Breast epithelium (tissue), 4 donors: Measurements from ENCODE around the gene DECR2. TPM values are rescaled to one million over a fixed set of nuclear protein-coding genes. Genes with fewer than 3 reads are reported as not detected.

Experiments used
- DNase-seq, 2 donors: peaks; one replicate each; pipeline ENCODE4 v3.0.0-alpha.2; 2019; ENCODE audit warnings: low spot score in 2 of 2
- H3K27ac ChIP-seq, 2 donors: fragments of 200-600 bp; sonication (generic) in 1 of 2; one replicate each; pipeline ENCODE4 v1.5.1; 2016 to 2019; ENCODE audit warnings: mild to moderate bottlenecking in 1 of 2
- H3K27me3 ChIP-seq, 2 donors: fragments of 200-600 bp; sonication (generic) in 1 of 2; one replicate each; pipeline versions ENCODE4 v1.5.1 to v1.6.0; 2017 to 2019; ENCODE audit warnings: control low read depth in 1 of 2, mild to moderate bottlenecking in 1 of 2
- H3K36me3 ChIP-seq: fragments of 200-600 bp; one replicate; pipeline ENCODE4 v1.5.1; 2019
- H3K4me1 ChIP-seq, 2 donors: fragments of 200-600 bp; sonication (generic); one replicate each; pipeline ENCODE4 v1.5.1; 2016 to 2019; ENCODE audit warnings: control low read depth in 1 of 2
- H3K4me3 ChIP-seq, 3 donors: fragments of 200-600 bp; sonication (generic); 1 replicate in 2 of 3; 2 replicates in 1 of 3; pipeline ENCODE4 v1.5.1; 2016 to 2019; ENCODE audit warnings: mild to moderate bottlenecking in 3 of 3, moderate library complexity in 2 of 3
- H3K9me3 ChIP-seq, 2 donors: fragments of 200-600 bp; sonication (generic) in 1 of 2; one replicate each; pipeline ENCODE4 v1.5.1; 2016 to 2019; ENCODE audit warnings: control low read depth in 1 of 2
- CTCF ChIP-seq, 3 donors: fragments of 450-650 bp; IDR thresholded peaks; one replicate each; pipeline ENCODE4 v1.5.1; 2016 to 2017; ENCODE audit warnings: antibody characterized with exemption in 3 of 3, mild to moderate bottlenecking in 3 of 3, moderate library complexity in 3 of 3
- POLR2A ChIP-seq: fragments of 450-650 bp; IDR thresholded peaks from one replicate; pipeline ENCODE4 v1.6.1; 2016; ENCODE audit warnings: antibody characterized with exemption, mild to moderate bottlenecking, moderate library complexity
- POLR2AphosphoS5 ChIP-seq, 3 donors: sonication (generic); formaldehyde crosslinking; IDR thresholded peaks; one replicate each; pipeline ENCODE4 v1.6.1; 2017; ENCODE audit warnings: antibody characterized with exemption in 3 of 3
- intact Hi-C: fragments of 100-400 bp; cut with DNase I; formaldehyde crosslinking; loops from one replicate; pipeline ENCODE4 v1.15.1; 2023; ENCODE audit warnings: low total_unique reads
- total RNA-seq, 3 donors: library from RNA; depleted of rRNA; stranded (reverse); fragments of >200 nt; gene quantifications; one replicate each; pipeline ENCODE4 v1.1.0, GENCODE V29; 2016

The DECR2 gene
- total RNA-seq, 3 donors from 2014 or later, result 19.4 to 30.5 (median 28.7) TPM

GRCh38 chr16:373848-374615 is 27.7 kb upstream of the DECR2 start:
- no peak overlapping the region for H3K27ac ChIP-seq
- no peaks in the 10 kb centered on the region for H3K9me3 ChIP-seq
- intact Hi-C loops, result no loop called here
- no peaks in the 10 kb centered on the region for H3K36me3 ChIP-seq
- TF ChIP-seq CTCF (IDR thresholded peaks at IDR 0.05) (no peak), POLR2A (no peak), POLR2AphosphoS5 (IDR thresholded peaks at IDR 0.05) (no peak)
- peaks cover 0 to 6% of the 10 kb centered on the region in 2 donors for H3K4me1 ChIP-seq
- DNase-seq, result no peak
- no peaks in the 10 kb centered on the region for H3K27me3 ChIP-seq
- no peak overlapping the region for H3K4me3 ChIP-seq

GRCh38 chr16:374616-374926 is 27.1 kb upstream of the DECR2 start:
- Histone ChIP-seq H3K4me1 (peaks cover 3 to 5% of the 10 kb centered on the region in 2 donors), H3K27me3 (no peaks in the 10 kb centered on the region), H3K36me3 (no peaks in the 10 kb centered on the region), H3K9me3 (no peaks in the 10 kb centered on the region), H3K4me3 (no peak overlapping the region), H3K27ac (no peak overlapping the region)
- intact Hi-C loops, result no loop called here
- TF ChIP-seq CTCF (IDR thresholded peaks at IDR 0.05) (no peak), POLR2AphosphoS5 (IDR thresholded peaks at IDR 0.05) (no peak), POLR2A (no peak)
- no peak for DNase-seq

GRCh38 chr16:375212-375611 is 26.5 kb upstream of the DECR2 start:
- Histone ChIP-seq H3K4me3 (no peak overlapping the region), H3K36me3 (no peaks in the 10 kb centered on the region), H3K9me3 (no peaks in the 10 kb centered on the region), H3K4me1 (peaks cover 0 to 4% of the 10 kb centered on the region in 2 donors), H3K27ac (no peak overlapping the region), H3K27me3 (no peaks in the 10 kb centered on the region)
- TF ChIP-seq POLR2A (no peak), CTCF (IDR thresholded peaks at IDR 0.05) (no peak), POLR2AphosphoS5 (IDR thresholded peaks at IDR 0.05) (no peak)
- DNase-seq, result no peak
- intact Hi-C loops, result no loop called here

- no peak for TF ChIP-seq CTCF (IDR thresholded peaks at IDR 0.05)
- TF ChIP-seq POLR2A, result no peak
- no peak for TF ChIP-seq POLR2AphosphoS5 (IDR thresholded peaks at IDR 0.05)
- intact Hi-C loops, result no loop called here
- no peak overlapping the region for H3K4me3 ChIP-seq
- H3K27ac ChIP-seq, result no peak overlapping the region
- peaks cover 3 to 4% of the 10 kb centered on the region in 2 donors for H3K4me1 ChIP-seq
- no peaks in the 10 kb centered on the region for H3K9me3 ChIP-seq
- no peaks in the 10 kb centered on the region for H3K27me3 ChIP-seq
- DNase-seq, result no peak
- H3K36me3 ChIP-seq, result no peaks in the 10 kb centered on the region
Measured at GRCh38 chr16:375927-376816, 25.5 kb upstream of the DECR2 start.
